GM18499 (cell line): ENCODE data around the gene IMMP2L.

Source experiments
- ATAC-seq: cut with Tn5 transposase; IDR thresholded peaks from one replicate; pipeline ENCODE4 v1.9.1; 2021; ENCODE audit warnings: moderate number of reproducible peaks; ENCODE audit not compliant: insufficient read depth, unreplicated experiment

Gene IMMP2L

DNA sequence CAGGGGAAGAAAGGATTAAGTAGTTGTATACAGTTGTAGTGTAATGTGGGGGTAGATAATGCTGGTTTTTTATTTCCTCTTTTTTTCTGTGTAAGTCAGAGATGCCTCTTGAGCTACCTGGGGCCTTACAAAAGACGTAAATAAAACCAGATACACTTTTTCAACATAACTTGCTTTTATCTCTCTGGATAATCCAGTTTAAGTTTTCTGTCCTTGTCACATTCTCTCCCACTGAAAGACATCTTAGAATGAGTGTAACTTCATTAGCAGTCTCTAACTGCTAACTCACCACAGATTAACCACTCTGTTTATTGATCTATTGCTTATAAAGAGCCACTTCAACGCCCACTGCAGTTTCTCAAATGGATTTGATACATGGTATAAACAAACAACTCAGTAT, 535.5 kb downstream of the IMMP2L start:
- ATAC-seq = no peak

- ATAC-seq = no peak
Observed at GRCh38 chr7:111026343-111026742, 535.9 kb downstream of the IMMP2L start.

GRCh38 chr7:111025006-111025405, 537.3 kb downstream of the IMMP2L start:
- no peak for ATAC-seq

DNA sequence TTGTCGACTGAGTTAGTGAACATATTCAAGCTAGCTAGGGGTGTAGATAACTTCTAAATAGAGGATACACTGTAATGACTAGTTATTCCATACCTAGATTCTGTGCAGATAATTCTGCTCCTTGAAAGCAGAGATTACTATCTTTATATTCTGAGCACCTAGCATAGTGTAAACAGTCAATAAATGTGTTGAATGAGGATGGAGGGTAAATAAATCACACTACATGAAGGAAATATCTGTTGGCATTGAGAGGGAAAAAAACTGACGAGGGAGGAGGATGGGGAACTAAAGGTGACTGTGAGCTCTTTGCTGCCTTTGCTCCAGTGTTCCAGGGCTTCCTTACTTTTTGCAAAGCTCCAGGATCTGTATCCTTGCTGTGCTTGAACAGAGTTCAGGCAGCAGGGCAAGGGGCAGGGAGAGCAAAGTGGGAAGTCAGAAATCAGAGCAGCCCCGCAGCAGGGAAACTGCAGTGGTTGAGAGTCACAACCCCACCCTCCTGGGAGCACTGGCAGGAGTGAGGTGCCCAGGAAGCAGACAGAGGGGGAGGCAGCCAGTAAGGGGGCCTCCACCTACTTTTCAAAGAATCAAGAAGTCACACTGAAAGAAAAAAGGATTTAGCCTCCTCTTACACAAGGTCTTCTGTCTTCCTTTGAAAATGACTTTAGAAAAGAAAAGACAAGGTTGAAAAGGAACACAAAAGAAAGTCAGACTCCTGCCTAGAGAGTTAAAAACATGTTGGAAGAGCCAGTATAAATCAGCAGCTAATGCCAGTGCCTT, 543.1 kb downstream of the IMMP2L start:
- ATAC-seq = no peak

- no peak for ATAC-seq
Observed at GRCh38 chr7:111018447-111018846, 543.8 kb downstream of the IMMP2L start.

- no peak for ATAC-seq
Observed at GRCh38 chr7:111014079-111014478, 548.2 kb downstream of the IMMP2L start.

DNA sequence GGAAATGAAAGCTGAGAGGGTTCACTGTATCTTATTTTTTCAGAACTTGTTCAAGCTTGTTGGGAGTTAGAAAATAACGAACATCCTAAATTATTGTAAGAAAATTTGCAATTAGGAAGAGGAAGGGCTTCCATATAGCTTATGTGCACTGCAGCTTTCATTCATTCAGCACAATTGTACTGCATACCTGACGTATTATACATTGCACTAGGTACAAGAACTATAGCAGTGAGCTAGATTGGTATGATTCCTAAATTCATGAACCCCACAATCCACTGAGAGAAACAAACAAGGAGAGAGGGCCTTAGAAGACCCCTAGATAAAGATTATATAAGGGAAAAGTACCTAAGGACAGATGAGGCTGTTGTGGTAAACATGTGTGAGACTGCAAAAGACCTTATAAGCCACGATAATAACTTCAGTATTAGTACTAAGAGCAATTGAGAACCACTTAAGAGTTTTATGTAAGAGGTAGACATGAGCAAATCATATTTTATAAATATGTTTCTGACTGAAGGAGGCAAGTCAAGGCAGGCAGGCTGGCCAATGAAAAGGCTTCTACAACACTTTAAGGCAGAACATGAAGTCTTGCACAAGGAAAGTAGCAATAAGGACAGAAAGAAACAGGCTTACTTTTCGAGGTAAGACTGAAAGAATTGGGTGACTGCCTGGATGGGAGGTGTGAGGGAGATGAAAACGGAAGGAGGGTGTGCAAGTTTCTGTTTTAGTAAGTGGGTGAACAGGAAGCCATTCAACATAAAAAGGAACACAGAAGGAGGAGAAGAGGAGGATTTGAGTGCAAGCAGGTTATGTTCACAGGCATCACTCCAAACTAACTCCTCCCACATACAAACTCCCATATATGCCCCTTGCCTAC, 549.3 kb downstream of the IMMP2L start:
- ATAC-seq = peak; percentile 92

DNA sequence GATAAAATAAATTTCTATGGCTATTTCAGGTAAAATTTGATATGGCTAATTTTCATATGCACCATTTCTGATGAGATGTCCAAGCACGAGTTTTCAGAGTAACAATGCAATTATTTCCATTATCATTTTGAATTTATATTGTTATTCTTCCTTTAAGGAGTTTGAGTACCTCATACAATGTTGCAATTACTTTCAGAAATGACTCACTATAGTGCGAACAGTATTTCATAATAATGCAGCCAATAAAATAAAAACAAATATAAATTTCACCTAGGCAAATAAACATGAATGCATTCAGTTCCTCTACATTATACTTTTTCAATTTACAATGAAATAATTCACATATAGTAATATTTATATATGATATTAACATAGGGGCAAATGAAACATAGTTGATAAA, 550.1 kb downstream of the IMMP2L start:
- no peak for ATAC-seq

- no peak for ATAC-seq
Observed at GRCh38 chr7:111011520-111011919, 550.8 kb downstream of the IMMP2L start.

DNA sequence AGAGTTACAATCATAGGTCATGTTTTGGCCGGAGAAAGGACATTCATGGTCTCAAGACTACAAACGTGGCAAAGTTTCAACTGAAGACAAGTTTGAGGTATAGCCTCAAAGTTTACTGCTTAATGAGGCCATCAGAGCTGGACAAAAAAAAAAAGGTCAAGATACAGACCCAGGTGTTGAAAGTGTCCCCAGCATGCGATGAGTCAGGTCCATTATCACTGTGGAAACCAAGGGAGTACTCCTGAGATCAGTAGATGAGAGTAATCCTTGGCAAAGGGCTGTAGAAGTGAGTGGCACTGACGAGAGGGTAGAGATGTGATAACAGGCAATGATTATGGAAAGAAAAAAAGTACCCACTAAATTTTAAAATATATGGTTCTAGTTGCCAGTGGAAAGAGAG, 551.5 kb downstream of the IMMP2L start:
- ATAC-seq = no peak

DNA sequence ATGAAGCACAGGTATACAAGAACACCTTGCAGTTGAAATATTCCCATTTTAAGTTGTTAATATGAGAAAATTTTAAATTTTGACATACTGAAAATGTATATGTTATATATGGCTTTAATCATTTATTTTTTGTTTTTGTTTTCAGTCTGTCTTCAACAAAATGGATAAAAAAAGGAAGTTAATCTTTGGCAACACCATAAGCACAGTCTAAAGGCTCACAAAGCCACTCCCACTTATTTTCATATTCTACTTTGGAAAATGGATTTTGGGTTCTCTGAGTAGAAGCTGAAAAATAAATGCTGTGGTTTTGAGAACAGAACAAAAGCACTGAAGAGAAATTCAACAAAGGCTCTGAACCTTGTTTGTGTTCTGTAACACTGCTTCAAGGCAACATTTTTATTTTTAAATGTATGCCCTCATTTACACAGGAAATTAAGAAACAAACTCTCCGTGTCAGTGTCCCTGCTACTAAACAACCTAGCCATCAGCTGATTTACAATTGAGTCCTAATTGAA, 552.7 kb downstream of the IMMP2L start:
- no peak for ATAC-seq

DNA sequence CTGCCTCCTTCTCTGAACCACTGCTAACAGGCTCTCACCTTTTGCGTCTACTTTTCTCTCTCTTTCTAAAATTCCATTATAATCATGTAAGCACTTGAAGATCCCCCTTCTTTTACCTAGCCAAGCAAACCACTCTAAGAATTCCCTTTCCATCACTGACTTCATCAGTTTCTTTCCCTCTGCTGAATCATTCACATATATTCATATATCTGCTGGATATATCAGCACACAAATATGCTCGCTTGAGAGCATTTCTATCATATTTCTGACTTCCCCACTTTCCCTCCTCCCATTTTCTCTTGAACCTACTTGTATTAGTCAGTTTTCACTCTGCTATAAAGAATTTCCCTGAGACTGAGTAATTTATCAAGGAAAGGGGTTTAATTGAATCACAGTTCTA, 555.6 kb downstream of the IMMP2L start:
- ATAC-seq = no peak

DNA sequence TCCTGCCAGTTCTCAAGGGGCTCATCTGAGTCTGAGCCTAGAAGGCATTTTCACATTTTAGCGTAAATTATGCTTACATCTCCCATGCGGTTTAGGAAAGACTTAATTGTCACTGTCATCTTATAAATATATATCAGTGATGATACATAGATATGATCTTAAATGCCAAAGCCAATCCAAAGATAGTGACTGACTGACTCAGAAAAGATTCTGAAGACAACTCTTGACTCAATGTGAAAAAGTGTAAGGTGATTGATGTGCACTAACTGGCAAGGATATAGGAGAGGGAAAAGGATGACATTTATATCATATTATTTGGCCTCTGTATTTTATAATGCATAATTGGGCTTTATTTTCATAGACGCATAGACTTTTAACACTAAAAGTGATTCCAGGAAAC, 556.3 kb downstream of the IMMP2L start:
- no peak for ATAC-seq

GRCh38 chr7:111005445-111005844, 556.8 kb downstream of the IMMP2L start:
- no peak for ATAC-seq

DNA sequence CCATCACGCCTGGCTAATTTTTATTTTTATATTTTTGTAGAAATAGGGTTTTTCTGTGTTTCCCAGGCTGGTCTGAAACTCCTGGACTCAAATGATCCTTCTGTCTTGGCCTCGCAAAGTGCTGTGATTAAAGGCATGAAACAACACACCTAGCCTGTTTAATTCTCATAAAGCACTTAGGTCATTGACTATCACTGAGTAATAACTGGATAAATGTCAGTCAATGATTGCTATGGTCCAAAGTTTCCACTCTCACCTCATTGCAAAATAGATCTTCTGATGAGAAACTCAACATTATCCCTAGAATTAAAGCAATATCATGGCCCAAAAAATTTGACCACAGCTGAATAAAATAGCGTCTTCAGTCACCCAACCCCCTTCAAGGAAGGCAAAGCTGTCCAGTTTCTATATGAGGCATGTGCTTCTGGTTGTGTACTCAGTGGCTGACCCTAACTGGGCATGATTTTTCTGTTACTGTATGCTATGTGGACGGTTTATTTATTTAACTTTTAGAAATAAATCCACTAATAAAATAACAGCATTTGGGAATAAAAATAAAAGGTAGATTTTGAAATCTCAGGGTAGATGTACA, 557.9 kb downstream of the IMMP2L start:
- ATAC-seq = no peak

- ATAC-seq = no peak
Observed at GRCh38 chr7:111003883-111004282, 558.4 kb downstream of the IMMP2L start.

GRCh38 chr7:110994028-110994967, 568.0 kb downstream of the IMMP2L start:
- no peak for ATAC-seq

GRCh38 chr7:110988890-110989501, 573.3 kb downstream of the IMMP2L start:
- ATAC-seq = no peak

DNA sequence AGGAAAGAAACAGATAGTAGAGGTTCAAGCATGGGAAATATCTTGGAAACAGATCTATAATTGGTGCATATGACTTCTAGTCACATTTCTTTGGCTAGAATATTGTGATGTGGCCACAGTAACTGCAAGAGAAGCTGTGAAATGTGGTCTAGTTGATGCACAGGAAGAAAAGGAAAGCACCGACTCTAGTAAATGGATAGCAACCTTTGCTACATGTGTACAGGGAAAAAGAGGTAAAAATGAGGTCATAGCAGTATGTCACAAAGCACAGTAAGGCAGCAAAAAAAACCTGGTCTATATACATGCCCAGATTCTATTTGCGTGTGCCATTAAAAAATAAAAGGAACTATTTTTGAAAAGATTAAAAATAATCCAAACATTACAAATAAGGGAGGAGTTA, 573.9 kb downstream of the IMMP2L start:
- ATAC-seq = no peak
